Neutrophil (primary cell): ENCODE data around the gene MAP1LC3A.

Experiments
- H3K27ac ChIP-seq: fragments of 200-600 bp; sonication (generic); 2 replicates; pipeline ENCODE4 v1.5.1; 2016; ENCODE audit warnings: mild to moderate bottlenecking, moderate library complexity
- H3K27me3 ChIP-seq: fragments of 200-600 bp; sonication (generic); 2 replicates; pipeline ENCODE4 v1.6.0; 2016; ENCODE audit warnings: mild to moderate bottlenecking
- H3K36me3 ChIP-seq: fragments of 200-600 bp; sonication (generic); 2 replicates; pipeline ENCODE4 v1.5.1; 2017
- H3K4me1 ChIP-seq, 2 experiments: fragments of 200-600 bp in 1 of 2; sonication (generic) in 1 of 2; 1 replicate in 1 of 2; 2 replicates in 1 of 2; pipeline versions ENCODE4 v1.5.1 to v1.6.1; 2013 to 2016; ENCODE audit warnings: low read depth in 1 of 2, low read length in 1 of 2, mild to moderate bottlenecking in 1 of 2, moderate library complexity in 1 of 2; ENCODE audit not compliant: control insufficient read depth in 1 of 2, insufficient read depth in 1 of 2
- H3K4me3 ChIP-seq, 2 experiments: fragments of 200-600 bp in 1 of 2; sonication (generic) in 1 of 2; 1 replicate in 1 of 2; 2 replicates in 1 of 2; pipeline ENCODE4 v1.5.1; 2013 to 2016; ENCODE audit warnings: low read depth in 1 of 2, low read length in 1 of 2, mild to moderate bottlenecking in 1 of 2, moderate library complexity in 1 of 2
- H3K9me3 ChIP-seq: fragments of 200-600 bp; sonication (generic); 2 replicates; pipeline ENCODE4 v1.5.1; 2016
- TF ChIP-seq, protein P1 (sequence below): fragments of 200-600 bp; sonication (generic); IDR thresholded peaks from 2 replicates; pipeline ENCODE4 v1.5.1; 2016; ENCODE audit warnings: antibody characterized with exemption

Gene MAP1LC3A

GRCh38 chr20:34553366-34553867 is 5.1 kb upstream of the MAP1LC3A start:
- Histone ChIP-seq H3K36me3 (no peaks in the 10 kb centered on the region), H3K27me3 (no peaks in the 10 kb centered on the region), H3K27ac (no peak overlapping the region), H3K9me3 (no peaks in the 10 kb centered on the region), H3K4me1 (peaks cover 8 to 14% of the 10 kb centered on the region in 2 experiments), H3K4me3 (no peak overlapping the region)
- TF ChIP-seq, protein P1, sequence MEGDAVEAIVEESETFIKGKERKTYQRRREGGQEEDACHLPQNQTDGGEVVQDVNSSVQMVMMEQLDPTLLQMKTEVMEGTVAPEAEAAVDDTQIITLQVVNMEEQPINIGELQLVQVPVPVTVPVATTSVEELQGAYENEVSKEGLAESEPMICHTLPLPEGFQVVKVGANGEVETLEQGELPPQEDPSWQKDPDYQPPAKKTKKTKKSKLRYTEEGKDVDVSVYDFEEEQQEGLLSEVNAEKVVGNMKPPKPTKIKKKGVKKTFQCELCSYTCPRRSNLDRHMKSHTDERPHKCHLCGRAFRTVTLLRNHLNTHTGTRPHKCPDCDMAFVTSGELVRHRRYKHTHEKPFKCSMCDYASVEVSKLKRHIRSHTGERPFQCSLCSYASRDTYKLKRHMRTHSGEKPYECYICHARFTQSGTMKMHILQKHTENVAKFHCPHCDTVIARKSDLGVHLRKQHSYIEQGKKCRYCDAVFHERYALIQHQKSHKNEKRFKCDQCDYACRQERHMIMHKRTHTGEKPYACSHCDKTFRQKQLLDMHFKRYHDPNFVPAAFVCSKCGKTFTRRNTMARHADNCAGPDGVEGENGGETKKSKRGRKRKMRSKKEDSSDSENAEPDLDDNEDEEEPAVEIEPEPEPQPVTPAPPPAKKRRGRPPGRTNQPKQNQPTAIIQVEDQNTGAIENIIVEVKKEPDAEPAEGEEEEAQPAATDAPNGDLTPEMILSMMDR: no peak

GRCh38 chr20:34557936-34558319 is 590 bp upstream of the MAP1LC3A start:
- H3K36me3 ChIP-seq: peaks cover 11% of the 10 kb centered on the region
- H3K27me3 ChIP-seq: no peaks in the 10 kb centered on the region
- TF ChIP-seq, protein P1: no peak
- peak overlapping the region; percentile 76 to 86 for H3K4me3 ChIP-seq
- H3K9me3 ChIP-seq: no peaks in the 10 kb centered on the region
- H3K27ac ChIP-seq: peak overlapping the region; percentile 92
- H3K4me1 ChIP-seq: peaks cover 14 to 20% of the 10 kb centered on the region in 2 experiments

- Histone ChIP-seq H3K9me3 (no peaks in the 10 kb centered on the region), H3K27me3 (no peaks in the 10 kb centered on the region), H3K4me1 (peaks cover 14 to 20% of the 10 kb centered on the region in 2 experiments), H3K27ac (peak overlapping the region; percentile 92), H3K36me3 (peaks cover 11% of the 10 kb centered on the region), H3K4me3 (peak overlapping the region in 1 of 2 experiments; percentile 86)
- TF ChIP-seq, protein P1: no peak
Measured at GRCh38 chr20:34559311-34560140, 1.0 kb downstream of the MAP1LC3A start.

- TF ChIP-seq, protein P1: no peak
Measured at GRCh38 chr20:34560141-34560523, 1.6 kb downstream of the MAP1LC3A start.

DNA sequence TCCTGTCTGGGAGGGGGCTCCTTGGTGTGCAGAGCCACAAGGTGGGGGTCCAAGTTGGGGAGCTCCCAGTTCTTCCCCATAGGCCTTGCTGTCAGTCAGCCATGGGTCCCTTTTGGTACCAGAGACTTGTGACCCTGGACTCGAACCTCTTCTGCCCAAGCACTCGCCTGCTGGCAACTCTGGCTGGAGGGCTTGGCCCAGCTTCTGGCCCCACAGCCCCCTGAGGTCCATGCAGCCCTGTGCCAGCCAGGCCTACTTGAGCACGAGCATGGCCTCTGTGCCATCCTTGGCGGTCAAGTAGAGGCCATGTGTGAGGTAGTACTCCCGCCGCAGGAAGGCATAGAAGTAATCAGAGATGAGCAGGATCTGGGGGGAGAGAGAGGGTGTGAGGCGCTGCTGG is 2.1 kb downstream of the MAP1LC3A start:
- H3K9me3 ChIP-seq: no peaks in the 10 kb centered on the region
- H3K4me1 ChIP-seq: peaks cover 14 to 20% of the 10 kb centered on the region in 2 experiments
- H3K4me3 ChIP-seq: no peak overlapping the region
- peaks cover 11% of the 10 kb centered on the region for H3K36me3 ChIP-seq
- H3K27me3 ChIP-seq: no peaks in the 10 kb centered on the region
- TF ChIP-seq, protein P1: no peak
- H3K27ac ChIP-seq: no peak overlapping the region

More at GRCh38 chr20:34560141-34560523, 1.6 kb downstream of the MAP1LC3A start:
- Histone ChIP-seq H3K4me1 (peaks cover 14 to 20% of the 10 kb centered on the region in 2 experiments), H3K36me3 (peaks cover 11% of the 10 kb centered on the region), H3K27ac (peak overlapping the region; percentile 92), H3K27me3 (no peaks in the 10 kb centered on the region), H3K9me3 (no peaks in the 10 kb centered on the region), H3K4me3 (no peak overlapping the region)
